GM19468 (cell line): ENCODE results near the gene CNN3.
"Not testable (repeated sequence)": the region's sequence is repeated elsewhere in the genome, so short reads cannot be mapped to it uniquely, and the experiment has no call there.

Experiments used
- ATAC-seq: cut with Tn5 transposase; IDR thresholded peaks from one replicate; pipeline ENCODE4 v1.9.1; 2021; ENCODE audit warnings: mild to moderate bottlenecking, moderate library complexity, moderate number of reproducible peaks; ENCODE audit not compliant: unreplicated experiment; ENCODE audit errors: extremely low read depth

The CNN3 gene

DNA sequence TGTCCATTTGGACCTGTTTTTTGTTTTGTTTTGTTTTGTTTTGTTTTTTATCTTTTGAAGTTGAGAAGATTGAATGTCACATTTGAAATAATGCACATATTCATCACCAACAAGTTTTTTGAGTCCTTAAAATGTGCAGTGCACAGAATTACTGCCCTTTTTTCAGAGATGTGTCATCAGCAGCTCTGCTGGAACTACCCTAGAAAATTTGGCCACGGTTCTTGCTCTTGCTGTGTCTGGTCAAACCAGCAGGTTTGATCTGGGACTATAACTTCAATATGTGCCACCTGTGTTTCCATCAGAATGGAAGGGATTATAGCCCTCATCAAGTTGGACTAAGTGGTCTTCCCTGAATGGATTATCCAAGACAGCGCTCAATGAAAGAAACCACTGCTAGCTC is 24.1 kb upstream of the CNN3 start:
- ATAC-seq = no peak

DNA sequence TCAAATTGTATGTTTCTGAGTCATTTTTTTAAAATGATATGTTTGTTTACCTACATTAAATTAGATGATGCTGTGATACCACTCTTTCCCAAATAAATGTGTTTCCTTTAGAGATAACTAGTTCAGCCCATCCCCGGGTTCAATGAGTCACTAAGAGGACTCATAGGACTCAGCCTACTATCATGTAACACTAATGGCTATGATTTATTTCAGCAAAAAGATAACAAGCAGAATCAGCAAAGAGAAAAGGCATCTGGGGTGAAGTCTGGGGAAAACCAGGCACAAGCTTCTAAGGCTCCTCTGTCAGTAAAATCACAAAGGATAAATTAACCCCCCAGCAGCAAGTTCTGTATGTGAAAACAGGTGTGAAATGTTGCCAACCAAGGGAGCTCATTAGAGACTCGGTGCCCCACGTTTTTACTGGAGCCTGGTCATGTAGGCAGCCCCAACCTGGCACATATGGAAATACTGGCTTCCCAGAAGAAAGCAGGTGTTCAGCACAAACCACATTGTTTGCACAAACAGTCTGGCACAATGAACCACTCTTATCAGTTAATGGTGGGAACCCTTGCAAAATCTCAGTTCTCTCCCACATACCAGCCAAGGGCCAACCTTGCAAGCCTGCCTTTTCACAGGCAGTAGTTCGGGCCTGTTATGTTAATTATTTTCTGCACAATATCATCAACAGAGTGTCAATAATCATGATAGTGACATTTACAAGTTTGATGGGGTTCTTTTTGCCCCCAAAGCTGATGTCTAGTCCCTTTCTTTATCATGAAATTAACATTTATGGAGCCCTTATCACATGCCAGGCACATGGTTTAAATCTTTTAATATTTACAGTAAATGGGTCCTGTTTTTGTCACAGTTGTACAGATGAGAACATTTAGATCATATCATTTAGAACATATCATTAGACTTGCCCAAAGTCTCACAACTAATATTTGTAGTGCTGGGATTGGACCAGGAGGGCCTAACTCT is 23.1 kb upstream of the CNN3 start:
- no peak for ATAC-seq

DNA sequence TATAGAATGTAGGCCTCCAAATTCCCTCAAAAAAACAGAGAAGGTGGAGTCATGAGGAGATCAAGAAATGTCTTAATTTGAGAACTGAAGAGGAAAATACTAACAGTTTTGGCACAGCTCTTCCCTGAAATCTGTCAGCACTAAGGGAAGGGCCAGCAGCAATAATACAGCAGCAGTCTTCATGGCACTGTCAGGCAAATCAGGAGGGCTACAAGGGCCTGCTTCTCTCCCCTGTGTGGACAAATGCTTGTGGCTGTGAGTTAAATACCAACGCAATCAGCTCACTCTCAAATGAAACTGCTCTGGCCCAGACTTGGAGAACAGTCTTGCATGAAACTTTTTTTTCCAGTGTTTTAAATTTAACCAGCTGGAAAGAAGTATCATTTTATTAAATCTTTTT is 20.5 kb upstream of the CNN3 start:
- ATAC-seq = no peak

DNA sequence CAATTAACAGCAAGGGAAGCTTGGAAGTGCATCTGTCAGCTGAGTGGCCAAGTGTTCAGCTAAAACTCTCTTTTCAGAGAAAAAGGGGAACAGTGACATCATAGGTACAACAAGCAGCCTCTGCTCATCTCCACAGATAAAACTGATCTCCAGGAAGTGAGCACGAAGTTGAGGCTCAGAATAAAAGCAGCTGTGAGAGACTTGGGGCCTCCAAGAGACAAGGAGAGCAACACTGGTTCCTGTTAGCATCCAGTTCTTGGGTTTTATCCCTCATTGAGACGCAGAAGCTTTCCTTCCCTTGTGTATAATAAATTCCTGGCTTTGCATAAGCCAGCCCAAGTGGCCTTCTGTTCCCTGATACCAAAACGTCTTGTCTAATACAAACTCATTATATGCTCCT is 20.0 kb upstream of the CNN3 start:
- ATAC-seq = no peak

DNA sequence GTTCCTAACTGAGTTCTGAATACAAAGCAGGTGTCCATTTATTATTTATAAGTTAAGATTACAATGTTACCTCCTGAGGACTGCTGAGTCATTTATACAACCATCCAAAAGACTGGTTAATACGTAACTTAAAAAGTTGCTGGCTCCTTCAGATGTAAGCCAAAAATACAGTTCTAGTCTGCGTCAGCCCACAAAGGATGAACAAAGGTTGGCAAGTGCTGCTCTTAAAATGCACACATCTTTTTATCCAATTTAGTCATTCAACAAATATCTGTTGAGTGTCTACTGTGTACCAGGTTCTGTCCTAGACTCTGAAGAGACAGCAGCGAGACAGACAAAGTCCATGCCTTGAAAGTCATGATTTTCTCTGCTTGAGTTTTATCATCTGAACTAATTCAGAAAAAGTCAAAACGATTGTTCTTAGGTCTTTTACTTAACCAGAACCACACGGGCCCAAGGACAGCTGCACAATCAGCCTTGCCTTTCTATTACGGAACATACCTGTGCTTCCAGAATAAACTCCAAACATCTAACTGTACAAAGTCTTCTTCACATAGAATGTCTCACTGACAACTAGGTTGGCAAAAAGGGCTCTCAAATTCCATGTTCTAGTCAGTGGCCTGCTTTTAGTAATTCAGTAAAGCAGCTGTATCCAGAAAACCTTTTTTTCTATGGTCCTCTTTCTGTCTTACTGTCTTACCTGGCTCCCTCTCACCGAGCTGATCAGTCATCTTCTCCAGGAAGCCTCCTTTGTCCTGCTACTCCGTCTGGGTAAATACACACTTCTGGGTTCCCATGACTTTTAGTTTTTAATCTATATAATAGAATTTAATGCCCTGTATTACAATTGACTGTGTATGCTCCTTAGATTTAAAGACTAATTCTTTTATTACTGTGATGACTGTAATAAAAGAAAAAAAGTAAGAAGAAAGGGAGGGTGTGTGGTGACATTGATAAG is 15.5 kb upstream of the CNN3 start:
- peak; percentile 45 for ATAC-seq

DNA sequence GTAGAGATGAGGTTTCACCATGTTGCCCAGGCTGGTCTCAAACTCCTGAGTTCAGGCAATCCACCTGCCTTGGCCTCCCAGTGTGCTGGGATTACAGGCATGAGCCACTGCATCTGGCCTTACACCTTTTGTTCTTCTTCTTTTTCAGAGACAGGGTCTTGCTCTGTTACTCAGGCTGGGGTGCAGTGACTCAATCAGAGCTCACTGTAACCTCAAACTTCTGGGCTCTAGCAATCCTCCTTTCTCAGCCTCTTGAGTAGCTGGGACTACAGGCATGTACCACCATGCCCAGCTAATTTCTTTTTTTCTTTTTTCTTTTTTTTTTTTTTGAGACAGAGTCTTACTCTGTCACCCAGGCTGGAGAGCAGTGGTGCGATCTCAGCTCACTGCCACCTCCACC is 14.6 kb upstream of the CNN3 start:
- ATAC-seq = not testable (repeated sequence)

DNA sequence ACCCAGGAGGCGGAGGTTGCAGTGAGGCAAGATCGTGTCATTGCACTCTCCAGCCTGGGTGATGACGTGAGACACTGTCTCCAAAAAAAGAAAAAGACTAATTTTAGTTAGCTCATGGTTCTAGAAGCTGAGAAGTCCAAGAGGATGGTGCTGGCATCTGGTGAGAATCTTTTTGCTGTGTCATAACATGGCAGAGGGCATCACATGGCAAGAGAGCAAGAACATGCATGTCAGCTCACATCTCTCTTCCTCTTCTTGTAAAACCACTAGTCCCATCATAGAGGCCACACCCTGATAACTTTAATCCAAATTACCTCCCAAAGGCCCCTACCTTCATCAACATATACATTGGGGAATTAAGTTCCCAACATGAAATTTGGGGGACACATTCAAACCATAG is 13.8 kb upstream of the CNN3 start:
- no peak for ATAC-seq

DNA sequence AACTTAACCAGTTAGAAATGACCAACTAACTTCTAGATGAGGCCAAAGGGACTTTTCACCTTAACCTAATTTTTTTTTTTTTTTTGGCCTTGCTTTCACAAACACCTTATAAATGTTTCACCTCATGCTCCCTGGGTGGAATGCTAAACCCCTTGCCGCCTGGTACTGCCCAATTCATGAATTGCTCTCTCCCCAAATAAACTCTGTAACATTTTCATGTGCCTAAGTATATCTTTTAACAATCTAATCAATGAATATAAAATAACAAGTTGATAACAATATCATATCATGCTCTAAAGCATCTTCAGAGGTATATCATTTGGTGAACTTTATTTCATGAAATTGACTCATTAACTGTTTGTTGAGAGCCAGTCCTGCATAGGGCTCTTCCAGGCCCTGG is 10.9 kb upstream of the CNN3 start:
- no peak for ATAC-seq

DNA sequence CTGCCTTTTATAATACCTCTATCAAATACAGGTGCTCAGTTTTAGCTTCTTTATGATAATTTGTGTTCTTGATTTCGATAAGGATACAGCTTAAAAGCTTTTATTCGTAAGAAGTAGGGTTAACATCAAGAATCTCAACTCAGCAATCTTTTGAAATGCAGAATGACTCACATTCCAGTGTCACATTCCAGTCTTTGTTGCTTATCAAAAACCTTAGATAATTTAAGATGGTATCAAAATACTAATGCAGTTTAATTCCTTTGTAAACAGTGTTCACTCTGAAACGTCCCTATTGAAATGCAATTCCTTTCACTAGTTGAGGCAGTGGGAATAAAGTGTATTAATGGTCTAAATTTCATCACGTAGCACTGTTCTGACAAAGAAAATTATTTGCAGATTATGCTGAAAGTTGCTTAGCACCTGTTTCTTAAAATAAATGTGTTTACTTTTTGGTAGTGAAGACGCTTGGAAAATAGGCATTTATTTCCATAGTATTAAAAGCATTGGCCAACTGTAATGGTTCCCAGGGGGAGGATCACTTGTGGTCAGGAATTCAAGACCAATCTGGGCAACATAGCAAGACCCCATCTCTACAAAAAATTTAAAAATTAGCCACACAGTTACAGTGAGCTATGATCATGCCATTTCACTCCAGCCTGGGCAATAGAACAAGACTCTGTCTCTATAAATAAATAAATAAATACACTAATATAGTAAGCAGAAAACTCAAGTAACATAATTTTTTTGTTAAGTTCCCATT is 10.1 kb upstream of the CNN3 start:
- no peak for ATAC-seq

DNA sequence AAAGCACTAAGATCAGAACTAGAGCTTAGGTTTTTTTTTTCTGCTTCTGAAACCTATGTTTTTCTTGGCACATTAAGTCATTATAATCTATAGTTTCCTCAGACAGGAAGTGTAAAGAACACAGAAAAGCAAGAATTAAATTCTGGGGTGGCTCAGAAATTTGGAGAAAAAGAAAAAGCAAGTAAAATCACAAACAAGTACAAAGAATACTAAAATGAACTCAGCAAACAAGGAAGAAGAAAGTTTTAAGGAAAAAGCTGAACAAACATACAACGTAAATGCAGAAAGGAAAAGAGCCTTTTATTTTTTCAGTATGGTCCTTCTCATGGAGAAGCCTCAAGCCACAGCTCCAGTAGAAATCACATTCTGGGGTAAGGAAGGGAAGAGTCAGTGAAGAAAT is 8.6 kb upstream of the CNN3 start:
- no peak for ATAC-seq

DNA sequence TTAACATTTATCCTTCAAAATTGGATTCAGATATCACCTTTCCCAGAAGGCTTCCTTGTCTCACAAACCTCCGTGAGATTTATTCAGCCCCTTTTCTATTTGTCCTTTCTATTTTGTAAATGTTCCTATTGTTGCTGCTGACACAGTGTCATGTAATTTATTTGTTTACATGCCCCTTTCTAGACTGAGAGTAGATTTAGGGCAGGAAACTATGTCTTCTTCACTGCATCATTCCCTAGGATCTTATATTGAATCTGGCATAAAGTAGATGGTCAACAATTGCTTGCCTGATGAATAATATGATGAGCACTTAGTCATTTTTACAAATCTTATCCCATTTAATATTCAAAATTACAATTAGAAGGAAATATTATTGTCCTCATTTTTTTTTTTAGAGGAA is 8.1 kb upstream of the CNN3 start:
- ATAC-seq = no peak

DNA sequence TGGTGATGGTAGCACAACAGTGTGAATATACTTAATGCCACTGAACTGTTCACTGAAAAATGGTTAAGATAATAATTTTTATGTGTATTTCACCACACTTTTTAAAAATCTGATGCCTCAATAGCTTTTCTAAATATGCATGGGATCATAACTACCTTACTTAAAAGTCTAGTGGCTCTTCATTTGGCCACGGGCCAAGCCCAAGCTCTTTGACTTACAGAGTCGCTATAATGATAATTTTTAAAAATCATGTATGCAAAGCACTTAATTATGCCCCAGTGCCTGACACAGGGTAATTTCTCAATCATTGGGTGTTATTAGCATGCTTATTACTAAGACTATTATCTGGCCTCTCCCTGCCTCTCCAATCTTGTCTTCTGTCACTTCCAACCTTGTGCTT is 7.6 kb upstream of the CNN3 start:
- ATAC-seq = no peak

DNA sequence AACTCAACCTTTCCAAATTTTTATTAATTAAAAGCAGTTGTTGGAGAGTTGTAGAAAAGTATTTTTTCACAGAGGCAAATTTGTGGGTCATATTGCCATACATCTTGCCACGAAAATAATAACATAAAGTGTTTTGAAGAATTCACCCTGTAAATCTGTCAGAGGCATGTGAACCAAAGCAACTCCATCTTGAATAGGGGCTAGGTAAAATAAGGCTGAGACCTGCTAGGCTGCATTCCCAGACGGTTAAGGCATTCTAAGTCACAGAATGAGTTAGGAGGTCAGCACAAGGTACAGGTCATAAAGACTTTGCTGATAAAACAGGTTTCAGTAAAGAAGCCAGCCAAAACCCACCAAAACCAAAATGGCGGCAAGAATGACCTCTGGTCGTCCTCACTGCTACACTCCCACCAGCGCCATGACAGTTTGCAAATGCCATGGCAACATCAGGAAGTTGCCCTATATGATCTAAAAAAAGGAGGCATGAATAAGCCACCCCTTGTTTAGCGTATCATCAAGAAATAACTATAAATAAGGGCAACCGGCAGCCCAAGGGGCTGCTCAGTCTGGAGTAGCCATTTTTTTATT is 4.4 kb upstream of the CNN3 start:
- no peak for ATAC-seq

DNA sequence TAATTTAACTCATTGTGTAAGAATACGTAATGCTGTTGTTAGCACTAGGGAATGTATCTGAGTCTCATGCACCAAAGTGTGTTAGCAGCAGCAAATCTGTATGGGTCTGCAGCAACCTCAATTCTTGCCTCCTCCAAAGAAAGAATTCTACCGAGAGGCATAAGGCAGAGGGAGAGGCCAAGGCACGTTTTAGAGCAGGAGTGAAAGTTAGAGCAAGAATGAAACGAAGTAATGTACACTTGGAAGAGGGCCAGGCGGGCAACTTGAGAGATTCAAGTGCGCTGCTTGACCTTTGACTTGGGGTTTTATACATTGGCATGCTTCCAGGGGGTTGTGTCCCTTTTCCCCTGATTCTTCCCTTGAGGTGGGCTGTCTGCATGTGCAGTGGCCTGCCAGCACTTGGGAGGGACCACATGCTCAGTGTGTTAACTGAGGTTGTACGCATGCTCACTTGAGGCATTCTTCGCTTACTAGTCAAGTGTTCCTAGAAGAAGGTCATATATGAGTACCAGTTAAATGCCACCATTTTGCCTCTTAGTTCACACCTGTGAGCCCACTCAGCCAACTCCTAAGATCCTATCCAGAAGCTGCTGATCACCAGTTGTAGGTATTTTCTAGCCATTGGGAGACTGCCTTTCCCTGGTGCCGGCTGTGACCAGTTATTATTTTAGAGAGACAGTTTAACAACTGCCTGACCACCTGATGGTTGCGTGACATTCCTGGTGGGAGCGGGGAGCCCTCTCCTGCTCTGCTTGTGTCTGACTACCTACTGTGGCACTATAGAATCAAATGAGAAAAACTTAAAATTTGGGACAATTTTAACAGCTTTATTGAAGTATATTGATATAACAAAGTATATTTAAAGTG is 2.7 kb upstream of the CNN3 start:
- ATAC-seq = no peak

DNA sequence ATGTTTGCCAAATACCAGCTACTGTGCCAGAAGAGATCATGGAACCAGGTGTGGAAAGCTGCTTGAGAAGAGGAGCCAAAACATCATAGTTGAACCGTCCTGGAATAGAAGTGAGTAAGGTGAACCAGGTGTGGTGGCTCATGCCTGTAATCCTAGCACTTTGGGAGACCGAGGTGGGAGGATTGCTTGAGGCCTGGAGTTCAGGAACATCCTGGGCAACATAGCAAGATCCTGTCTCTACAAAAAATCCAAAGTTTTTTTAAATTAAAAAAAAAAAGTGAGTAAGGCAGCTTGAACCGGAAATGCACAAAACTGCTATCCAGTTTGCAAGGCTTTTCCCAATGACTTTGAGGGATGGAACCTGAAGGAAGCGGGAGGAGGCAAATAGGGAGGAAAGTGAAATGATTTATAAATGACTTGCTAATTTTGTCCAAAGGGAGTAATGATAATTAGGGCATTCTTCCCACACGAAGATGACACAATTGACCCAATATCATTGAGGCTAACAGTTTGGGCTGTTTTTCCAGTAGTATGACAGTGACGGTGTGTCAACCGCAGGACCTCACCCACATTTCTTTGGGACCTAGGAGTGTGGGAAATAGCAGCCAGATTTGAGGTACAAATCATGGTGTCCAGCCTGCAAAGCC is 1.5 kb upstream of the CNN3 start:
- ATAC-seq = no peak

DNA sequence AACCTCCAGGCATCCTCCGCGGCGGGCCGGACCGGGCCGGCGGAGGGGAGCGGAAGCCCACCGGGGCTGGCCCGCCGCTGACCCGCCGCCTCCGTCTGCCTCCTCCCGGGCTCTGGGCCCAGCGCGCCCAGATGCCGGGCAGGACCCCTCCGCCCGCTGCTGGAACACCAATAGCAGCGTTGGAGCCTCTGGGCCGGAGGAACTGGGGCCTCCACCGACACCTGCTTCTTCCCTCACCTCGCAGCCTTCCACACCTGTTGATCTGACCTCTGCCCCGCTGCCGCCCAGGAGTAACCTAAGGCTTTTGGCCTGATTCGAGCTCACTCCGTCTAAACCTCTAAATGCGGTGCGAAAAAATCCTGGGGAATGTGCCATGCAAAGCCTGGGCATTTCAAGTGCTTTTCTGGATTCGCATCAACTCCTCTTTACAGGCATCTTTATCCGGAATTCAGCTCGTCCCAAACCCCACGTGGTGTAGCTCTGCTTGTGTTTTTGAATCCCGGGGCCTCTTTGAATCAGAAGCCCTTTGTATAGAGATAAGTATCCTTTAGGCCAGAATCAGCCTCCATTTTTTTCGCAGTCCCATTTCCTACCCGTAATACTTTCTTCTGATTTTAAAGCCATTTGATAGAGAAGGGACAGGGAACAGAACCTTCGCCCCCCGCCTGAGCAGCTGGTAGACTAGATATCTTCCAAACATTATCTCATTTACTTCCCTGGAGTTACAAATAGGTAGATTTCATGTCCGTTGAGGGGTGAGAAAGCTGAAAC is 680 bp upstream of the CNN3 start:
- ATAC-seq = no peak

DNA sequence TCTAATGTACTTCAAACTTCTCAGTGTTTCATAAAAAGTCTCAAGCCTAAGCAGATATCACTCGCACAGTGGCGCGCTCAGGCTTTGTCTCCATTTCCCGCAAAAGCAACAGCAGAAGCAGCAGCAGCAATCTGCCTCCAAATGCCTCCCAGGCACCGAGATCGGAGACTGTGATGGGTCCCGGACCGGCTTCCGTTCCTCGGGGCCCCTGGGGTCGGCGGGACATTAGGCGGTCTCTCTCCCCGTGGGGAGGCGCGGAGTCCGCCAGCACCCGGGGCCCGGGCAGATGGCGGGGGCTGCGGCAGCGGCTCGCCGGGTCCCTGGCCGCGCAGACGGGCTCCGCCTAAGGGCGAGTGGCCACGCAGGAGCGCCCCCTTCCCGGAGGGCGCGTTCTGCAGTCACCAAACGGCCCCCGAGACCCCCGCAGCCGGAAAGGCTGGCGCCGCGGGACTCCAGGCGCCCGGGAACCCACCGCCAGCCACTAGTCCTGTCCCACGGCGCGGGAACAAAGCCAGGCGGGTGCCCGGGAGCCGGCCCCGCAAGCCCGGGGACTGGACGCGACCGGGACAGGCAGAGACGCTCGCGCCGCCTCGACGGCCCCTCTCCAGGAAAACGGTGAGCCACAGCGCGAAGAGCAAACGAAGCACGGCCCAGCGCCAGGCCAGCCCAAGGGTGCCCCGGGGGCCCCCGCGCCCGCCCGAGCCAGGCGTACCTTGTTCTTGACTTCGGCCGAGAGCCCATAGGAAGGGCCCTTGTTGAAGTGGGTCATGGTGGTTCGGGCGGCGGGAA is 590 bp downstream of the CNN3 start:
- ATAC-seq = peak; percentile 14
